ENCODE data around the gene FRK. TPM values are rescaled to one million over a fixed set of nuclear protein-coding genes. Genes with fewer than 3 reads are reported as not detected.
"Not testable (repeated sequence)": the region's sequence is repeated elsewhere in the genome, so short reads cannot be mapped to it uniquely, and the experiment has no call there.

The FRK gene, protein sequence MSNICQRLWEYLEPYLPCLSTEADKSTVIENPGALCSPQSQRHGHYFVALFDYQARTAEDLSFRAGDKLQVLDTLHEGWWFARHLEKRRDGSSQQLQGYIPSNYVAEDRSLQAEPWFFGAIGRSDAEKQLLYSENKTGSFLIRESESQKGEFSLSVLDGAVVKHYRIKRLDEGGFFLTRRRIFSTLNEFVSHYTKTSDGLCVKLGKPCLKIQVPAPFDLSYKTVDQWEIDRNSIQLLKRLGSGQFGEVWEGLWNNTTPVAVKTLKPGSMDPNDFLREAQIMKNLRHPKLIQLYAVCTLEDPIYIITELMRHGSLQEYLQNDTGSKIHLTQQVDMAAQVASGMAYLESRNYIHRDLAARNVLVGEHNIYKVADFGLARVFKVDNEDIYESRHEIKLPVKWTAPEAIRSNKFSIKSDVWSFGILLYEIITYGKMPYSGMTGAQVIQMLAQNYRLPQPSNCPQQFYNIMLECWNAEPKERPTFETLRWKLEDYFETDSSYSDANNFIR
- under 1 TPM; 0.02 to 0.12 TPM for total RNA-seq

DNA sequence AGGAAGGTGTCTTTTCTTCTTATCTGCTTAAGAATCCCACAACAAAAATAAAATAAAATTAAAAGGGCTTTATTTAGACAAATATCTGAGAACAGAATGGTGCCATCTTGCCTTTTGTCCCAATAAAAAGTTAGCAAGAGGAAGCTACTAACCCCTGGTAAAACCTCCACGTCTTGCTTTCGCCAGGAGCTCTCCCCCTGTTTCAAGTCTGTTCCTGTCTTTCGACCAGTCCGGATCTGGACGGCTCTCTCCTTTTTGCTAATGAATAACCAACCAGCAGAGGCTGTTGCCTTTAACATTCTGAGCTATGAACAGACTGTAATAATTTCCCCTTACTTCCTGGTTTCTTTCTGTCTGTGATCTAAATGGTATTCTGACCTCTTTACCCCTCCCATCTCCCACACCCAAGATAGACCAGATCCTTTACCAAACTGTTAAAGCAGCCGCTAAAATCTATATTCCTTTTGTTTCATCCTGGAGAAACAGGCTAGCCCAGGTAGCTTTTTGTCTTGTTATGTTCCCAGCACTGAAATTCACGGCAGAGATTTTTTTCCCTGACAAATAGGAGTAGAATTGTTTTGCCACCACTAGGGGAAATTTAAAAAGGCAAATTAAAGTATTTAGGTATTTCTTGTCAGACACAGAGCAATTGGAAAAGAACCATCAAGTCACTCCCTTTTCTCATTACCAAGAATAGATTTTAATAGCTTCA is at the start of gene FRK:
Gene FRK, minus strand, starts transcription at position 320 of the 712 bp plus-strand sequence. CDS start 580 bp downstream, outside the sequence.
- H3K36me3 Mint-ChIP-seq, result no peaks in the 10 kb centered on the region
- H3K27ac Mint-ChIP-seq, result no peak within 1 kb of the TSS
- no peak for ATAC-seq

DNA sequence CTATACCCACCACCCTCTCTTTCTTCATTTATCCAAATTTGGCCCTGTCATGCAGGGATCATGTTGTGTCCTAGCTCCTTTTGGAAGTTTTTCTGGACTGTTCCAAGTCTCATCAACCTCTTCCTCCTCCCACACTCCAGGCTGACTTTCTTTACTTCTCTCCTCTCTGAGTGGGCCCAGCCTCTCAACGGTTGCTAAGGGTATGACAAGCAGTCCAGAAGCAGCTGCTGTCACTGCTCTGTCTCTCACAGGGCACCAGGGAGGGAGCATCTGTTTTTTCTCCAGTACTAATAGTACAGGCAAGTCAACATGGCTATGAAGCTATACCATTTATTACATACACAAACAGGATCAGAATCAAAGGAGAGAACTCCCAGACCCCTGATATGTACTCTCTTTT is 48.1 kb upstream of the FRK start:
- Mint-ChIP-seq H3K36me3 (peaks cover 13 to 20% of the 10 kb centered on the region in 2 donors), H3K27ac (peak overlapping the region in 1 of 2 donors; percentile 12), H3K9me3 (no peaks in the 10 kb centered on the region)
- DNase-seq (ENCODE audit: low spot score in 2 of 2) (no peak), ATAC-seq (no peak)

More for the DNA sequence above, at the start of gene FRK:
- H3K9me3 Mint-ChIP-seq, result no peaks in the 10 kb centered on the region
- no peak for DNase-seq (ENCODE audit: low spot score in 2 of 2)

DNA sequence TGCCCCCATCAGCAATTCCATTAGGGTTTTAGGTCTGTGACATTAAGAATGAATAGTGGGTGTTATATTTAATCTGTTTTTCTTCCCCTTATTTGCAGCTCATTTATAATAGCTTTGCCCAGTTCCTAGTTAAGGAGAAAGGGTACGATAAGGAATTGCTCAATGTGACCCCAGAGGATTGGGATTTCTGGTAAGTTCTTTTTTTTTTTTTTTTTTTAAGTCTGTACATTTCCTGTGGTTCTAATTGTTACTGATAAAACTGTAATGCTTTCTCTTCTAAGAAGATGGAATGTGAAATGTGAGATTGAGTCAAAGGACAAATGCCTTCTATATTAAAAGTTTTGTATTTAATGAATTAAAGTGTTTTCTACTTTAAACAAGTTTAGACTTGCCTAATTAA is 45.5 kb upstream of the FRK start:
- no peaks in the 10 kb centered on the region for H3K9me3 Mint-ChIP-seq
- peaks cover 3 to 13% of the 10 kb centered on the region in 2 donors for H3K36me3 Mint-ChIP-seq
- DNase-seq (ENCODE audit: low spot score in 2 of 2) (no peak), ATAC-seq (no peak)
- no peak overlapping the region for H3K27ac Mint-ChIP-seq

DNA sequence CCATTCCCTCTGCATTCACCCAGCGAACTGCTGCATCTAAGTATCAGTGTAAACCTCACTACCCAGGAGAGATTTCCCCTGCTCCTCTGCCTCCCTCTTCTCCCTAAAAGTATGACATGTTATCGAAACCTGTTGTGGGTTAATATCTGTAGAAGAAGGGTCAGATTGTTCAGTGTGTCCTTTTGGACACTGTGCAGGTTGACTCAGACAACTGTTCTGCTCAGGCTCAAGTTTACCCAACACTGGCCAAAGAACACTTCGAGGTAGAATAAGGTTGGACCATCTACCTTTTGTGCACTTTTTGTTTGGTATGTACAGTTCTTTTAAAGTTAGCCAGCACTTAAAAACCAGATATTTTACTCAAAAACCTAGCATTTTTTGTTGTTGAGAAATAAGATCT is 44.6 kb upstream of the FRK start:
- ATAC-seq (no peak), DNase-seq (ENCODE audit: low spot score in 2 of 2) (no peak)
- Mint-ChIP-seq H3K36me3 (peaks cover 0 to 8% of the 10 kb centered on the region in 2 donors), H3K9me3 (no peaks in the 10 kb centered on the region), H3K27ac (no peak overlapping the region)

DNA sequence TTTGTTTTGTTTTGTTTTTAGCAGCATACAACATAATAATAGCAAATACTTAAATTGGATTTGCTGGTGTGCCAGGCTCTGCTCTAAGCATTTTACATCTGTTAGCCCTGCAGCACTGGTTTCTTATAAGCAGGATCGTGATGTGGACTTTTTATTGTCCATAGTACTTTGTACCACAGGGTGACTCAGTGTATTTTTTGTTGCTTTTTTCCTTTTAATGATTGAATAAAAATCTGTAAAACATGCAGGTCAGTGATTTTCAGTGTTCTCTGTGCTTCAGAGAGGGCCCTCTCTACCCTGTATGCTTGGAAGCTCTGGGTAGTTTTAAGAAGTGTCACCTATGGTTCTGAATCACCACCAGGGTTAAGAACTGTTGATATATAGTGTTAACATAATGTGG is 43.9 kb upstream of the FRK start:
- no peaks in the 10 kb centered on the region for H3K9me3 Mint-ChIP-seq
- ATAC-seq (no peak), DNase-seq (ENCODE audit: low spot score in 2 of 2) (no peak)
- H3K27ac Mint-ChIP-seq, result no peak overlapping the region
- H3K36me3 Mint-ChIP-seq, result peaks cover 0 to 7% of the 10 kb centered on the region in 2 donors

DNA sequence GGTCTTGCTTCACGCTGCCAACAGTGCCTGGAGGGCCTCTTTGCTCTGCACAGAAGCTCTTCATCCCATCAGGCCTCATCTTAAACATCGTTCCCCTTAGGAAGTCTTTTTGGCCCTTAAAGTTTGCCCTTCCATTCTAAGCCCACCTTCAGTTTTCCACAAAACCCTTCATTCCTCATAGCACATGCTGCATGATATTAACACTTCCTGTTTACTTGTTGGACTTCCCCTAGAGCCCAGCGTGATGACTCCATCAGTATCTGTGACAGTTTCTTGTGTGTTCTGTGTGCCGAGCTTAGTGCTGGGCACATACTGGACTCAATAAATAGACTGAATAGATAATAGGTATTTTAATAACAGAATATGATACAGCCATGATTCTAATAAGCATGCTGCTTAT is 42.2 kb upstream of the FRK start:
- H3K9me3 Mint-ChIP-seq, result no peaks in the 10 kb centered on the region
- ATAC-seq (no peak), DNase-seq (ENCODE audit: low spot score in 2 of 2) (no peak)
- peak overlapping the region in 1 of 2 donors; percentile 90 for H3K27ac Mint-ChIP-seq
- H3K36me3 Mint-ChIP-seq, result no peaks in the 10 kb centered on the region

DNA sequence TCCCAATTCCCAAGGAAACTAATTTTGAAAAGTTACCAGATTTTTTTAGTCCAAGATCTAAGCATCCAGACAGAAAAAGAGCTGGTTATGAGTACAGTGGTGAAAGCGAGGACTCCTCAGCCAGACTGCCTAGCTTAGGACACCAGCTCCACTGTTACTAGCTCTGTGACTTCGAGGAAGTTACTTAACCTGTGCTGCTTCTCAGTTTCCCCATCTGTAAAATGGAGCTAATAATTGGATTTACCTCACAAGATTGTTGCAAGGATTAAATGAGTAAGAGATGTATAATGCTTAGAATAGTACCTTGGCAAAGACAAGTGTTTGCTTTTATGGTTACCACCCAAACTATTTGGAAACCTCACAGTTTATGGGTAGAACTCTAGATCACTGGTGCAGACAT is 41.1 kb upstream of the FRK start:
- peaks cover 0 to under 1% of the 10 kb centered on the region in 2 donors for H3K36me3 Mint-ChIP-seq
- ATAC-seq, result no peak
- peak overlapping the region; percentile 59 to 90 for H3K27ac Mint-ChIP-seq
- no peaks in the 10 kb centered on the region for H3K9me3 Mint-ChIP-seq
- DNase-seq (ENCODE audit: low spot score in 2 of 2), result no peak

DNA sequence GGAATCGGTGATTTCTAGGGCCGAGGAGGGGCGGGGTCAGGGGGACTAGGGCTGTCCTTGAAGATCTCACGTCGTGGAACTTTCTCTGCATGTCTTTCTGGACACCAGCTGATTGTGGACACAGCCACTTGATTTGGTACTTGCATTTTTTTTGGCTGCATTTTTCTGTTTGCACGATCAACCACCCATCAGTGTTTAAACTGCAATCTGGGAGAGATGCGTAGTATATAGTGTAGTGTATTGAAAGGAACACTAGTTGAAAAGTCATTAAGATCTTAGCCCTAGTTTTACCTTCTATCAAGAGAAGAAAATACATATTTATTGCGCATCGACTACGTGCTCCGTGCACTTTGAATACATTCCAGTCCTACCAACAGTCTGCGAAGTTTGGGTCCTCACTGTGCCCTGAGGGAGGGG is 40.6 kb upstream of the FRK start:
- Mint-ChIP-seq H3K36me3 (peaks cover 0 to 6% of the 10 kb centered on the region in 2 donors), H3K27ac (peak overlapping the region; percentile 59 to 90), H3K9me3 (no peaks in the 10 kb centered on the region)
- peak in 1 of 2 donors; percentile 68 for DNase-seq (ENCODE audit: low spot score in 2 of 2)
- ATAC-seq, result peak in 1 of 2 donors; percentile 0

DNA sequence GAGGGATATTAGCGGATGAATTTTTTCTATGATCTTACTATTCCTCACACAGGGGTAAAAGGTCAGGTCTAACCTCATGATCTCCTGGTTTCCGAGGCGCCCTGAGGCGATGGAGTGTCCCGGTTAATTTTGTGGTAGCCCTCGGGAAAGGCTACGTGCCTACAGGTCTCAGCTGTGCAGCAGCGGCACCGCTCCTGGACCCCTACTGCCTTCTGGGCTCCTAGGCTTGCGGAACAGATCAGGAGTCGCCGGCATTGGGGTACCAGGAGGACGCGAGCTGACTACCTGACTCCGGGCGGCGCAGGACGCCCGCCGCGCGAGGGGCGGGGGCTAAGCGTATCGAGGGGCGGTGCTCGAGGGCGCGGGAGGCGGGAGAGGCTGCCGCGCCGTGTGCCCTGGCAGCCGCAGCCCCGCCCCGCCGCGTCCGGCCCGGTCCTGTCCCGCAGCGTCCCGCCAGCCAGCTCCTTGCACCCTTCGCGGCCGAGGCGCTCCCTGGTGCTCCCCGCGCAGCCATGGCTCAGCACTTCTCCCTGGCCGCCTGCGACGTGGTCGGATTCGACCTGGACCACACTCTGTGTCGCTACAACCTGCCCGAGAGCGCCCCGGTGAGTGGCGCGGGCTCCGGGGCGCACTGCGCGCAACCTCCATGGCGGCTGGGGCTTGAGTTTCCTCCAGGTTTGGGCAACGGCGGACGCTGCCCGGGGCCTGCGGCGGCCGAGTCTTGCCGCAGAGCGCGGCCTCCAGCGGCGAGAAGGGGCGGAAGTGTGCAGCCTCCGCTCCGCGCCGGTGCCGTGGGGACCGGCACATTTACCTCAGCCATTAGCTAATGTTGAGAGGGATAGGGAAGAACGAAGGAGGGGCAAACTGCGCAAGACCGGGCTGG is 40.0 kb upstream of the FRK start, which contains the start of gene NT5DC1:
Gene NT5DC1, plus strand, starts transcription at position 435 of the 883 bp plus-strand sequence. Its CDS starts 78 bp downstream, at position 513.
- peak; percentile 86 to 87 for DNase-seq (ENCODE audit: low spot score in 2 of 2)
- peaks cover 0 to 4% of the 10 kb centered on the region in 2 donors for H3K9me3 Mint-ChIP-seq
- peak; percentile 90 to 93 for ATAC-seq
- peaks cover 0 to 12% of the 10 kb centered on the region in 2 donors for H3K36me3 Mint-ChIP-seq
- H3K27ac Mint-ChIP-seq, result peak within 1 kb of the TSS; percentile 59 to 90

DNA sequence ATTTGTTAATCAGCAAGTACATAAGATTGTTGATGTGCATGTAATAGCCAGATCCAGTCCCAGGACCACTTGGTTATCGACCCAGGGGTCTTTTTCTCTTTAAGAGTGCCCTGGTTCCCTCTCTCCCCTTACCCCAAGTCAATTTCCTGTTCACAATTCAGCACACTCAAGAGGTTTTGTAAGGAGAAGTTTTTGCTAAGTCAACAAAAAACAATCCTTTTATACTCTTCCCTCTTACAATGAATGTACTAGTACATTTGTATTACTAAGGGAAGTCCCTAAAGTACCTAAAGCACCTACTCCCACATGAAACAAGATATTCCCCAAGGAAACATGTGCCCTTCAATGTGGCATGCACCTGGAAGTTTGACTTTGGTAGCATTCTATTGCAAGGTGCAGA is 38.3 kb upstream of the FRK start:
- DNase-seq (ENCODE audit: low spot score in 2 of 2), result no peak
- ATAC-seq, result no peak
- peaks cover 0 to 15% of the 10 kb centered on the region in 2 donors for H3K36me3 Mint-ChIP-seq
- H3K27ac Mint-ChIP-seq, result no peak overlapping the region
- H3K9me3 Mint-ChIP-seq, result peaks cover 0 to 5% of the 10 kb centered on the region in 2 donors

DNA sequence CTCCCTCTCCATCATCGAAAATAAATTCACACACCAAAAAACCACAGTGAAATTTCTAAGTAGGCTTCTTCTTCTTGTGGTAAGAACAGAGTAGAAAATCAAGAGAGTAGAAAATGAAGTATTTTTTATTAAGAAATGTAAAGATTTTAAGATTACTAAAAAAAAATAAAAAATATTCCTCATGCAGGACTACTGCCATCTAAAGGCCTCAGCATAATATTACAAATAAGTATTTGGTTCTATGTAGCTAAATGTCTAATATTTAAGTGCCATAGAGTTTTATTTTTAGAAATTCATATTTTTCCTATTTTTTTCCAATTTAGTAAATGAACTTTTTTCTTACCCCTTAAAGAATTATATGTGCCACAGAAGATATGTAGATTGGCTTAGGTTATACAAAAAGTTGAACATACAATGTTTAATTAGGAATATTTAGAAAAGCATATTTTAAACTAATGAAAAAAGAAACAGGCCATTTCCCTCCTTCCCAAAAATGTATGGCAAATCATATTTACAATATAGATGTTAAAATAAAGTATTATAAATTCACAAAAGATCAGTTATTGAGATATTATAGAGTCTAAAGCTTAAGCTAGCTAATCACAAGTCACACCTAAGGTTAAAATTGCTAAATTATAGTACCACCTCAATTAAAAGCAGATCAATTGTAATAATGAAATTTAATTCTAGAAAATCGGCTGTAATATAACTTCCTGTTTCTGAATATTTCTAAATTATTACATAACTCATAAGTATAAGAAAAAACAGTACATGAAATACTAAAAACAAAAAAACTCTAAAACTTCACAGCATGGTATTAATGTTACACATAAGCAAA is 36.5 kb upstream of the FRK start:
- peaks cover 0 to 15% of the 10 kb centered on the region in 2 donors for H3K36me3 Mint-ChIP-seq
- H3K27ac Mint-ChIP-seq, result no peak overlapping the region
- peaks cover 0 to 5% of the 10 kb centered on the region in 2 donors for H3K9me3 Mint-ChIP-seq
- ATAC-seq (no peak), DNase-seq (ENCODE audit: low spot score in 2 of 2) (no peak)

DNA sequence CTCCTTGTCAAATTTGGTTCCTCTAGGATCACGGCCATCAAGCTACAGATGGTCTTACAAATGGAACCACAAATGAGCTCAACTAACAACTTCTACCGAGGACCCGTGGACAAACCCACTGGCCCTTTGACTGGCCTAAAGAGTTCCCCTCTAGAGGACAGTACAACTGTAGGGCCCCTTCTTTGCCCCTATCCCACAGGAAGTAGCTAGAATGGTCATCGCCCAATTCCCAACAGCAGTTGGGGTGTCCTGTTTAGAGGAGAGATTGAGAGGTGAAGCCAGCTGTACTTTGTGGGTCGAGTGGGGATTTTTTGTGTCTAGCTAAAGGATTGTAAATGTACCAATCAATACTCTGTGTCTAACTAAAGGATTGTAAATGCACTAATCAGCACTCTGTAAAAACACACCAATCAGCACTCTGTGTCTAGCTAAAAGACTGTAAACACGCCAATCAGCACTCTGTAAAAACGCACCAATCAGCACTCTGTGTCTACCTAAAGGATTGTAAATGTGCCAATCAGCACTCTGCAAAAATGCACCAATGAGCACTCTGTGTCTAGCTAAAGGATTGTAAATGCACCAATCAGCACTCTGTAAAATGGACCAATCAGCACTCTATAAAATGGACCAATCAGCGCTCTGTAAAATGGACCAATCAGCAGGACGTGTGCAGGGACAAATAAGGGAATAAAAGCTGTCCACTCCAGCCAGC is 35.5 kb upstream of the FRK start:
- not testable (repeated sequence) for DNase-seq (ENCODE audit: low spot score in 2 of 2); ATAC-seq; H3K9me3 Mint-ChIP-seq; H3K27ac Mint-ChIP-seq
- H3K36me3 Mint-ChIP-seq, result peaks cover 0 to 15% of the 10 kb centered on the region in 2 donors

DNA sequence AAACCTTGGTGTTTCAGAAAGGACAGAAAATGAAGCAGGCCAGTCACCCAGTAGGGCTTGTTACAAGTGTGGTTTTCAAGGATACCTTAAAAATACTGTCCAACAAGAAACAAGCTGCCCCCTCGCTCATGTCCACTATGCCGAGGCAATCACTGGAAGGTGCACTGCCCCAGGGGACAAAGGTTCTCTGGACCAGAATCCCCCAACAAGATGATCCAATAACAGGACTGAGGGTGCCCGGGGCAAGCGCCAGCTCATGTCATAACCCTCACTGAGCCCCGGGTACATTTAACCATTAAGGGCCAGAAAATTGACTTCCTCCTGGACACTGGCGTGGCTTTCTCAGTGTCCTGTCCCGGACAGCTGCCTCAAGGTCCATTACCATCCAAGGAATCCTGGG is 33.4 kb upstream of the FRK start:
- peaks cover 0 to 15% of the 10 kb centered on the region in 2 donors for H3K36me3 Mint-ChIP-seq
- ATAC-seq (no peak), DNase-seq (ENCODE audit: low spot score in 2 of 2) (no peak)
- H3K9me3 Mint-ChIP-seq, result peaks cover 0 to 5% of the 10 kb centered on the region in 2 donors
- H3K27ac Mint-ChIP-seq, result no peak overlapping the region

DNA sequence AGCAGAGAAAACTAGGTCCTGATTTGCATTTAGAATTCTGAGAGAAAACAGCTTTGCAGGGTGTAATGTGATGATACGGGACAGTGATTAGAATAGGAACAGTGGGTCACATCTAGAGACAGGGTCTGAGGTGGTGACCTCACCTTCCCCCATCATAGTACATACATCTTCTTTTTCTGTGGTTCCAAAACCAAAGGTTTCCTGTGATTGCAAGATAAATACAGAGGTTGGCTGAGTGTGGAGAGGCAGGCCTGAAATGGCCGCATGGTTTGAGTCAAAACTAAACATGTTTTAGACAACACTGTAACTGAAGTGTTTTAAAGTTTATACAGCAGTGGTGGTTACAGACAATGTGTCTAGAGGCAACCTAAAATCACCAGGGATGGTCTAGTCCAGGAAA is 29.6 kb upstream of the FRK start:
- ATAC-seq (peak; percentile 28 to 57), DNase-seq (ENCODE audit: low spot score in 2 of 2) (no peak)
- Mint-ChIP-seq H3K36me3 (no peaks in the 10 kb centered on the region), H3K9me3 (no peaks in the 10 kb centered on the region), H3K27ac (no peak overlapping the region)

DNA sequence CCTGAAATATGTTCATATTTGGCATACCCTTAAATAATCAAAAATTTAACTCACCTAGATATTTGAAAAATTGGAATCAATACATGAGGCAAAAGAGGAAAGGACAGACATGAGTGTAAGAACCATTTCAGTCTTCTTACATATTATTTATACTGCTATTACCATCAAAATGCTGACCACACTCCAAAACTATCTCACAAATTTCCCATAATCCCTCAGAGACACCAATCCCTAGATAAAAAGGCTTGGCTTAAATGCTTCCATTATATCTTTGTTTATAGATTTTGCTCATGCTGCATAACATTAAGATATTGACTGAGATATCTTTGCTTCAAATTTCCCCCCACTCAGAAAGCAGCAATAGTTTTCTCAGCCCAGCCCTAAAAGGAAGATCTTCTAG is 28.3 kb upstream of the FRK start:
- ATAC-seq, result no peak
- Mint-ChIP-seq H3K36me3 (no peaks in the 10 kb centered on the region), H3K9me3 (no peaks in the 10 kb centered on the region), H3K27ac (no peak overlapping the region)
- no peak for DNase-seq (ENCODE audit: low spot score in 2 of 2)

Measured in activated naive CD4-positive, alpha-beta T cell treated with anti-CD3 and anti-CD28 coated beads, Interleukin-2, amount 50 U/mL, for 72 hours (primary cell).